ENCODE results near the gene NR4A1.

DNA sequence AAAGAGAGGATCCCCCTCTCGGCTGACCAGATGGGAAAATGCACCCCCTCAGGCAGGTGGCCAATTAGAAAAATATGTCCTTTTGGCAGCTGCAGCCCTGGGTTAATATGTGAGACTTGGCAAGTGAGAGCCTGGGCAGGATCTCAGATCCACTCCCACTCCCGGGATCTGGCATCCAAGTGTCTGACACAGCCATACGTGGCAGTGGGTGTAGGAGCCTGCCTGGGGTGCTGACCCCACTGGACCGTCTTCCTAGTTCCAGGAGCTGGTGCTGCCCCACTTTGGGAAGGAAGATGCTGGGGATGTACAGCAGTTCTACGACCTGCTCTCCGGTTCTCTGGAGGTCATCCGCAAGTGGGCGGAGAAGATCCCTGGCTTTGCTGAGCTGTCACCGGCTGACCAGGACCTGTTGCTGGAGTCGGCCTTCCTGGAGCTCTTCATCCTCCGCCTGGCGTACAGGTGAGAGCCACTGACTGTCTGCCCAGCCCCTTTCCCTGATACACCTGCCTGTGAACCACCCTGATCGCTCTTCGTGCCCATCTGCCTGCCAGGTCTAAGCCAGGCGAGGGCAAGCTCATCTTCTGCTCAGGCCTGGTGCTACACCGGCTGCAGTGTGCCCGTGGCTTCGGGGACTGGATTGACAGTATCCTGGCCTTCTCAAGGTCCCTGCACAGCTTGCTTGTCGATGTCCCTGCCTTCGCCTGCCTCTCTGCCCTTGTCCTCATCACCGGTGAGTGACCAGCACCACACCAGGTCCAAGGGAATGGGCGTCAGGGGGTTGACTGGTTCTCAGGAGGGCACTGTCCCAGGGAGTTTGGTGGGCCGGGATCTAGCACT is 5.8 kb downstream of the NR4A1 start:
- TF ChIP-seq CTCF (IDR thresholded peaks at IDR 0.05 in 8 of 11, conservative IDR thresholded peaks at IDR 0.05 in 3 of 11) (no peak), POLR2AphosphoS5 (IDR thresholded peaks at IDR 0.05) (peak; percentile 56 to 72 (median 59))
